Activated CD8-positive, alpha-beta memory T cell treated with anti-CD3 and anti-CD28 coated beads, Interleukin-2, amount 10 ng/mL, durations not matched to agents 7 days and 5 days (primary cell): ENCODE measurements around the gene DLG1. TPM values are rescaled to one million over a fixed set of nuclear protein-coding genes. Genes with fewer than 3 reads are reported as not detected.

ENCODE experiments used
- ATAC-seq: fragments of 150-1000 bp; cut with Tn5 transposase; one replicate; pipeline ENCODE4 v1.10.0; 2021; ENCODE audit warnings: moderate library complexity
- CTCF ChIA-PET: fragments of 350-600 bp; sonication (Branson Sonifier 250); formaldehyde crosslinking; loops from one replicate; lab custom pipeline; 2021; ENCODE audit warnings: antibody characterized with exemption; lab: Charles Lee
- DNase-seq: peaks from one replicate; pipeline ENCODE4 v3.0.0-alpha.2; 2020
- H3K27ac Mint-ChIP-seq: one replicate; pipeline ENCODE4 v1.8.0; 2021; ENCODE audit warnings: mild to moderate bottlenecking, mixed read lengths
- H3K27me3 Mint-ChIP-seq: one replicate; pipeline ENCODE4 v1.8.0; 2021; ENCODE audit warnings: mixed read lengths
- H3K36me3 Mint-ChIP-seq: one replicate; pipeline ENCODE4 v1.8.0; 2021; ENCODE audit warnings: mild to moderate bottlenecking, mixed read lengths
- H3K4me1 Mint-ChIP-seq: one replicate; pipeline ENCODE4 v1.8.0; 2021; ENCODE audit warnings: mixed read lengths
- H3K4me3 Mint-ChIP-seq: one replicate; pipeline ENCODE4 v1.8.0; 2021; ENCODE audit warnings: mild to moderate bottlenecking, moderate library complexity, mixed read lengths
- H3K9me3 Mint-ChIP-seq: one replicate; pipeline ENCODE4 v1.8.0; 2022; ENCODE audit warnings: low read depth, mixed read lengths
- total RNA-seq, 2 experiments: library from RNA; stranded (reverse); gene quantifications; one replicate each; pipeline ENCODE4 v1.2.3, GENCODE V29; 2021

The DLG1 gene
- total RNA-seq, 2 experiments from 2014 or later = 62.0 to 80.3 TPM

DNA sequence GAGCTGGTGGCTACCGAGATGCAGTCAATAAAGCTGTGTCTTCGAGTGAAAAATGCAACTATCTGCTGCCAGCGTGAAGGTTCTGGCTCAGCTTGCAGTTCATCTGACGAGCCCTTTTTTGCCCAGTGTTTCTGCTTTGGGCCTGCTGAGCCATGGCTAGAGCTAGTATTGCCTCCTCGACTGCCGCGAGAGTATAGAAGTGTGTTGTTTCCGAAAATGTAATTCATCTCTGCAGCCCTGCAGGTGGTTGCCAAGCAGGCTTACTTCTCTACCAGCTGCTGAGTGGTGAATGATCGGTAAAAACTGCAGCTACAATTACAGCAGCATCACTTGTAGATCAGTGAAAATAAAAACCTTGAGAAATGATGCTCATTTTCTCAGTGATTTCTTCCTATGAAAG is 114.8 kb downstream of the DLG1 start:
- Mint-ChIP-seq H3K4me3 (no peak overlapping the region), H3K27ac (no peak overlapping the region), H3K9me3 (no peaks in the 10 kb centered on the region), H3K4me1 (peaks cover 2% of the 10 kb centered on the region), H3K36me3 (no peaks in the 10 kb centered on the region), H3K27me3 (no peaks in the 10 kb centered on the region)
- no peak for ATAC-seq
- DNase-seq = no peak
- CTCF ChIA-PET = no interaction called here

DNA sequence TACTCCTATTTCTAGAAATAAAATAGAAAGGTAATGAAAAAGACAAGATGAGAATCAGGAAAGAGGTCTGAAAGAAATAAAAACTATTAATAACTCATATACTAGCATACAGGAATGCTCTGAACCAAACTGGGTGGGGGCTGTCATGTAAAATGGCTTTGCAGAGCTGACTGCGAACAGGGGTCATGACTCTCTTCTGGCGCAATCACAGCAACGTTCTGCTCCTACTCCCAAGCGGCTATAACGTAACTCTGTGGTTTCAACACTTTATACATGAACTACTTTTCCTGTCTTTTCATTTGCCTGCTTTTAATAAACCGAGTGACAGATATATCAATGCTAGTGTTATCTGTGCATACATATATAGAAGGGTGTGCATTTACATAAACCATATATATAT is 116.7 kb downstream of the DLG1 start:
- Mint-ChIP-seq H3K36me3 (peaks cover 1% of the 10 kb centered on the region), H3K9me3 (no peaks in the 10 kb centered on the region), H3K4me3 (no peak overlapping the region), H3K27ac (no peak overlapping the region), H3K27me3 (no peaks in the 10 kb centered on the region), H3K4me1 (peaks cover 2% of the 10 kb centered on the region)
- ATAC-seq (no peak), DNase-seq (no peak)
- CTCF ChIA-PET = no interaction called here

DNA sequence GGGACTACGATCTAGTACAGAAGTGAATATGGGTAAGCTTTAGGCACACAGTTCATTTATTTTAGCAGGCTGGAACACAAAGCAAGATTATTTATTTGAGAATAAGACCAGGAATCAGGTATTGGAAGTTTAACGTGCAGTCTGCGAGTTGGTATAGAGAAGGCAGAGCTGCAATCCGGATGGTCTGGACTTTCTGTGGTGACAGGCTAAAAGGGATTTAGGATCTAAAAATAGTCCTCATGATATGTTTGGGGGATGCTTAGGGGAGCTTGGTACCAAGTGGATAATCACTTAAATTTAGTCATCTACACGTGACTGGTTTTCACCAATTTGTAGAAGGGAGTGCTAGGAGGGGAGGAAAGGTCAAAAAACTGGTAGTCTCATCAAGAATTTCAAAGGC is 119.4 kb downstream of the DLG1 start:
- no peak overlapping the region for H3K27ac Mint-ChIP-seq
- H3K4me1 Mint-ChIP-seq = peaks cover 1% of the 10 kb centered on the region
- CTCF ChIA-PET = interaction anchor here (1.8 kb wide), 1 partner anchor 149 kb away, joined by 6 read pairs; the partner anchor contains the start of gene MELTF
- peaks cover 3% of the 10 kb centered on the region for H3K36me3 Mint-ChIP-seq
- no peak overlapping the region for H3K4me3 Mint-ChIP-seq
- DNase-seq (no peak), ATAC-seq (no peak)
- no peaks in the 10 kb centered on the region for H3K27me3 Mint-ChIP-seq
- H3K9me3 Mint-ChIP-seq = no peaks in the 10 kb centered on the region

DNA sequence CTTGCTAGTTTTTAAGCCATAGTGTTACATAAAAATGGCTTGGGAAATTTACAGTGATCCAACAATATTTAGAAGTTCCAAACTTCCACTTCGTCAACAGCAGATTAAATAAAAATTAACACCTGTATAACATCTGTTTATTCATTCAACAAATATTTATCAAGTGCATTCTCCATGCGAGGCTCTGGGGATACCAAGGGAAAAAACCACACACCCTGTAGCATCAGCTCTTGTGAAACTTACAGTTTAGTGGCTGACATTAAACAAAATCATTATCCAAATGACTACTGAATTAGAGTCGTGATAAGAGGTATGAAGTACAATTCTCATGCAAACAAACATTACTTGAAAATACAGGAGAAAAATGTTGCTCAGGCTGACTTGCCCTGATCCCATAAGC is 122.9 kb downstream of the DLG1 start:
- peaks cover 3% of the 10 kb centered on the region for H3K4me1 Mint-ChIP-seq
- H3K36me3 Mint-ChIP-seq = peaks cover 3% of the 10 kb centered on the region
- CTCF ChIA-PET = no interaction called here

DNA sequence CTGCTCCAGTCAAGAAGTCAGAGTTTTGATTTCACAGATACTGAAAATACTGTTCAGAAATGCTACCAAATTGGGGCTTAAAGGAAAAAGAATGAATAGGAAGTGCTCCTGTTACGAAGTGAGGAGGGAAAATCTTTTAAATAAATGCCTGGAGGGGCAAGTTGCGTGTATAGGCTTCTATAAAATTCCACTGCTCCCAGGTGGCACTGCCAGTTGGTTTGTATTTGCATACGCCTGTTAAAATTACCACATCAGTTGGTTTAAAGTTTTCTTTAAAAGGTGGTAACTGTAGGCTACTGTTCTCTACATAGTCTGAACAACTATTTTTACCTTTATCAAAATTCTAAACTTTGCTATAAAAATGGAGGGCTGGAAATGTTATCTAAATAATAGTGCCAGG is 123.5 kb downstream of the DLG1 start:
- H3K4me3 Mint-ChIP-seq = no peak overlapping the region
- CTCF ChIA-PET = no interaction called here
- H3K4me1 Mint-ChIP-seq = peaks cover 3% of the 10 kb centered on the region
- no peaks in the 10 kb centered on the region for H3K9me3 Mint-ChIP-seq
- no peak overlapping the region for H3K27ac Mint-ChIP-seq
- peaks cover 3% of the 10 kb centered on the region for H3K36me3 Mint-ChIP-seq
- DNase-seq = no peak
- H3K27me3 Mint-ChIP-seq = no peaks in the 10 kb centered on the region
- no peak for ATAC-seq

More for the DNA sequence above, 122.9 kb downstream of the DLG1 start:
- no peak for ATAC-seq
- Mint-ChIP-seq H3K9me3 (no peaks in the 10 kb centered on the region), H3K27me3 (no peaks in the 10 kb centered on the region), H3K4me3 (no peak overlapping the region), H3K27ac (no peak overlapping the region)
- DNase-seq = no peak

DNA sequence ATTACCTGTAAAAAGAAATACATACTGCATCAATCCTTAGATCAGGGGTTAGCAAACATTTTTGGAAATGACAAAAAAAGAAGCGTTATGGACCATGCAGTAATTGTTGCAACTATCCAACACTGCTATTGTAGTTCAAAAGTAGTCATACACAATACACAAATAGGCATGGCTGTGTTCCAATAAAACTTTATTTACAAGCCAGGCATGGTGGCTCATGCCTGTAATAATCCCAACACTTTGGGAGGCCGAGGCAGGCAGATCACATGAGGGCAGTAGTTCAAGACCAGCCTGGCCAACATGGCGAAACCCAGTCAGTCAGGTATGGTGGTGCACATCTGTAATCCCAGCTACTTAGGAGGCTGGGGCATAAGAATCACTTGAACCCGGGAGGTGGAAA is 124.8 kb downstream of the DLG1 start:
- peaks cover 3% of the 10 kb centered on the region for H3K36me3 Mint-ChIP-seq
- no peak for ATAC-seq
- CTCF ChIA-PET = interaction anchor here (1.2 kb wide), 1 partner anchor 49 kb away, joined by 3 read pairs; no protein-coding TSS in a partner anchor
- no peak overlapping the region for H3K27ac Mint-ChIP-seq
- H3K4me1 Mint-ChIP-seq = peaks cover 3% of the 10 kb centered on the region
- no peak overlapping the region for H3K4me3 Mint-ChIP-seq
- no peak for DNase-seq
- H3K27me3 Mint-ChIP-seq = no peaks in the 10 kb centered on the region
- H3K9me3 Mint-ChIP-seq = no peaks in the 10 kb centered on the region

DNA sequence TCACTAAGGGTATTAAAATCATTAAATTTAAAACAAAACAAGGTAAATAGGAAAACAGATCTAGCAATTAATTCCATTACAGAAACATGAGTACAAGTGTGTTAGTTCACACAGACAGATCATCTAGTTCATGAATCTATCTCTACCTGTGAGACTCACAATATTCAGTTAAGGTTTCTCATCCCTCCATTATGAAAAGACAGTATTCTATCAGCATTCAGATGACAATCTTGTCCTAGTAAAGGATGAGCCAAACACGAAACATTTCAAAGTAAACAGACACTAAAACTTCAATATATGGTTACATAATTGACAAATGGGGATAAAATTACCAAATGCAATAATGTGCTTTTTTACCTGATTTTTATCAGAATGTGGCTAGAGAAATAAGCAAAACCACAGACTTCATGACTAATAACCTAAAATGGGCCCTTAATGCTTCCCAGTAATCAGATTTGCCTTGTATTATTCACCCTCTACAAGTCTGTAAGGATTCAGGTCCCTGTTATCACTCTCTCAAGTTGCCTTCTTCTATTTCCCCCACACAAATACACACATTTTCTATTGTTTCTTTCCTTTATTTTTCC is 126.8 kb downstream of the DLG1 start:
- peaks cover 3% of the 10 kb centered on the region for H3K4me1 Mint-ChIP-seq
- no peaks in the 10 kb centered on the region for H3K27me3 Mint-ChIP-seq
- peaks cover 3% of the 10 kb centered on the region for H3K36me3 Mint-ChIP-seq
- no peaks in the 10 kb centered on the region for H3K9me3 Mint-ChIP-seq
- no peak for ATAC-seq
- no peak for DNase-seq
- no peak overlapping the region for H3K27ac Mint-ChIP-seq
- no peak overlapping the region for H3K4me3 Mint-ChIP-seq
- CTCF ChIA-PET = no interaction called here

DNA sequence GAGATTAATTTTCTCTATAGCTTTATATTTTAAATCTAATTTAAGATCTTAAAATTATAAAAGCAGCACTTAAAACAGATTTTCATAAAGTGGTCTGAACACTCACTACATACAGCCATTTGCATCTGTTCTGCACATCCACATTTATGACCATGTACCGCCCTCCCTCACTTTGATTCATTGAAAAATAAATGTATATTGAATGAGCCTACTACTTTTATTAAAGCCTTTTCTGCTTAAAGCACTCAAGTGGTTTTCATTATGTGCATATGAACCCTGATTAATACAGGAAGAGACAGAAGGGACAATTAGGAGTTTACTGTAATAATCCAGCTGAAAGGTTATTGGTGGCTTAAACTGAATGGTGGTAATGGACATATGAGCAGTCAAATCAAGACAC is 129.4 kb downstream of the DLG1 start:
- H3K36me3 Mint-ChIP-seq = peaks cover 4% of the 10 kb centered on the region
- no peaks in the 10 kb centered on the region for H3K9me3 Mint-ChIP-seq
- no peak for ATAC-seq
- H3K27ac Mint-ChIP-seq = no peak overlapping the region
- DNase-seq = no peak
- H3K4me3 Mint-ChIP-seq = no peak overlapping the region
- H3K4me1 Mint-ChIP-seq = peaks cover 2% of the 10 kb centered on the region
- H3K27me3 Mint-ChIP-seq = no peaks in the 10 kb centered on the region
- CTCF ChIA-PET = no interaction called here

DNA sequence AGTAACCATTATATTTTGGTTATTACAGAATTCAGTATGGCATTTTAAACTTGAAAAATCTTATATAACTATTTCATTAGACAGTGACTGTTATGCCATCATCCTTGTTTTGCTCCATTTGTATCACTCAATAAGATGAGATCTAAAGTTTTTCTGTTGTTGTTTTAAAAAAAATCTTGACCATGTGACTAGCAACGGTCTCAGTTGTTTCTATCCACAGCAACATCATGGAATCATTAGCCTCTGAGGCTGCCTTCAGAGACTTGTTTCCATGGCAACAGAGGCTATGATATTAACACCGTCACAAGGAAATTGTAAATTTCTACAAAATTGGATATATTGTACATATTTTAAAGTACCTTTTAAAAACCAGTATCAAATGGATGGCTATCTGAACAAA is 129.8 kb downstream of the DLG1 start:
- Mint-ChIP-seq H3K27ac (no peak overlapping the region), H3K27me3 (no peaks in the 10 kb centered on the region), H3K36me3 (peaks cover 5% of the 10 kb centered on the region), H3K4me3 (no peak overlapping the region), H3K9me3 (no peaks in the 10 kb centered on the region), H3K4me1 (peaks cover 2% of the 10 kb centered on the region)
- no peak for DNase-seq
- CTCF ChIA-PET = no interaction called here
- no peak for ATAC-seq

DNA sequence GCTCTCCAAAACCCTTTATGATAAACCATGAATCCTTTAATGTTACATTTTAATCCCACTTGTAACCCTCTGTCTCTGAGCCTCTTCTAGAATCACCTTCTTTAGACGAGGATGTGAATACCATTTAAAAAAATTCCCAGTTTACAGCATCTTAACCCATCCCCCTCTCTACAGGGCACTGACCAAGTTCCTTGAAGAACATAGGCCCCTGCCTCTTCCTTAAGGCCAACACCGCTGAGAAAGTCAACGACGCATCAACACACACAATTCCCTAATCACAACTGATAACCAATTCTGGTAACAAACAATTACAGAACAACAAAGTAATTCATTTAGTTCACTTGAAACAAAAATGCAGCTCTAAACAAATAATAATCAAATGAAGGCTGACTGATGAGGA is 130.3 kb downstream of the DLG1 start:
- H3K27ac Mint-ChIP-seq = no peak overlapping the region
- CTCF ChIA-PET = no interaction called here
- no peak overlapping the region for H3K4me3 Mint-ChIP-seq
- peaks cover 4% of the 10 kb centered on the region for H3K4me1 Mint-ChIP-seq
- ATAC-seq = no peak
- peaks cover 8% of the 10 kb centered on the region for H3K36me3 Mint-ChIP-seq
- no peak for DNase-seq
- no peaks in the 10 kb centered on the region for H3K27me3 Mint-ChIP-seq
- H3K9me3 Mint-ChIP-seq = no peaks in the 10 kb centered on the region

DNA sequence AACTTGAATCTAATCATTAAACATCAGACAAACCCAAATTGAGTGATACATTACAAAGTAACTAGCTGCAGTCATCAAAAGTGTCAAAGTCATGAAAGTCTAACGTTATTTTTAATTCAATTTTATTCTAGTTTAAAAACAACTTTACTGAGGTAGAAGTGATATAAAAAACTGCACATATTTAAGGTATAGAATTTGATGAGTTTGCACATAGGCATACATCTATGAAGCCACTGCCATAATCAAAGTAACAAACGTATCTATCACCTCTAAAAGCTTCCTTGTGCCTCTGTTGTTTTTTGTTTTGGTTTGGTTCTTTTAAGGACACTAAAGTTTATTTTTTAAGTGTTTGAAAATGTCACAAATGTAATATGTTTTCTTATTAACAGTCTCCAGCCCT is 130.9 kb downstream of the DLG1 start:
- ATAC-seq (no peak), DNase-seq (no peak)
- Mint-ChIP-seq H3K27me3 (no peaks in the 10 kb centered on the region), H3K4me1 (peaks cover 4% of the 10 kb centered on the region), H3K9me3 (no peaks in the 10 kb centered on the region), H3K36me3 (peaks cover 12% of the 10 kb centered on the region), H3K4me3 (no peak overlapping the region), H3K27ac (no peak overlapping the region)
- CTCF ChIA-PET = no interaction called here

DNA sequence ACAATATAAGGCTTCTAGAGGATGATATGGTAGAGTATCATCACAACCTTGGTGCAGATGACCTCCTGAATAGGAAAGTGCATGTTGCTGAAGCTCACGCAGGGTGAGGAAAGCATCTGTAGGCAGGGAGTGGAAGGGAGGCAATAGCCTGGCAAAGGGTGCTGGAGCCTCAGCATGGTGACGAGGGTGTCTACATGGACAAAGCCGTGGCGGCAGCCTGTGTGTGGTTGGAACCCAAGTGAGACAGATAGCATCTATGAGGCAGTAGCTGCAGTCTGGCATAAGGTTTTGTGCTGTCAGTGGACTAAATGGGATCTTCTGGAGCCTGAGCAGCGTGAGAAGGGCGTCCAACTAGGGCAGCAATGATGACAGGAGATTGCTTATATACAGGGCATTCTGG is 132.5 kb downstream of the DLG1 start:
- Mint-ChIP-seq H3K36me3 (peaks cover 12% of the 10 kb centered on the region), H3K4me1 (peaks cover 1% of the 10 kb centered on the region), H3K27me3 (no peaks in the 10 kb centered on the region), H3K27ac (no peak overlapping the region), H3K4me3 (no peak overlapping the region), H3K9me3 (no peaks in the 10 kb centered on the region)
- DNase-seq = no peak
- ATAC-seq = no peak
- CTCF ChIA-PET = no interaction called here

DNA sequence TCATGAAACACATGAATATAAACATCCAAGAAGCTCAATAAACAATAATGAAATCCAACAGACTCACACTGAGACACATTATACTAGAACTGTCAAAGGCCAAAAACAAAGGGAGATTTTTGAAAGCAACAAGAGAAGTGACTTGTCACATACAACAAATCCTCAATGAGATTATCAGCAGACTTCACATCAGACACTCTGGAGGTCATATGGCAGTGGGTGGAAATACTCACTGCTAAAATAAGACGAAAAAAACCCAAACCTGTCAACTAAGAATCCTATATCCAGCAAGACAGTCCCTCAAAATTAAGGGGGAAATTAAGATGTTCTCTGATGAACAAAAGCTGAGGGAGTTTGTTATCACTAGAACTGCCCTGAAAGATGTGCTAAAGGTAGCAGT is 143.4 kb downstream of the DLG1 start:
- no peak overlapping the region for H3K4me3 Mint-ChIP-seq
- CTCF ChIA-PET = no interaction called here
- H3K9me3 Mint-ChIP-seq = peaks cover 24% of the 10 kb centered on the region
- peaks cover 44% of the 10 kb centered on the region for H3K36me3 Mint-ChIP-seq
- H3K4me1 Mint-ChIP-seq = no peaks in the 10 kb centered on the region
- no peak overlapping the region for H3K27ac Mint-ChIP-seq
- H3K27me3 Mint-ChIP-seq = no peaks in the 10 kb centered on the region
- ATAC-seq (no peak), DNase-seq (no peak)

DNA sequence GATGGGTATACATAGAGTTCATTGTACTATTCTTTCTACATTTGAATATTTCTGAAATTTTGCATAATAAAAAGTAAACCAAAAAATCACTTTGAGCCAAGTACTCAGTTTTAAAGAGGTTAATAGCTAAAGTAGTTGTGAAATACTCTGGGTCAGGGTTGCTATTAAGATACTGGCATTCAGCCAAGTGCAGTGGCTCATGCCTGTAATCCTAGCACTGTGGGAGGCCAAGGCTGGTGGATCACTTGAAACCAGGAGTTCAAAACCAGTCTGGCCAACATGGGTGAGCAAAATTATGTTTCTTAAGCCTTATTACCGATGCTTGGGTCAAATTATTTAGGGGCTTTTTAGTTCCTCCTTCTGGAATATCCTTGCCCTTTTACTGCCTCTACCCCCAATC is 146.8 kb downstream of the DLG1 start:
- Mint-ChIP-seq H3K4me1 (peaks cover 2% of the 10 kb centered on the region), H3K27me3 (no peaks in the 10 kb centered on the region), H3K27ac (no peak overlapping the region), H3K36me3 (peaks cover 39% of the 10 kb centered on the region), H3K4me3 (no peak overlapping the region), H3K9me3 (peaks cover 17% of the 10 kb centered on the region)
- CTCF ChIA-PET = interaction anchor here (0.9 kb wide), 1 partner anchor 122 kb away, joined by 3 read pairs; the partner anchor contains the start of gene MELTF
- ATAC-seq = no peak
- no peak for DNase-seq

DNA sequence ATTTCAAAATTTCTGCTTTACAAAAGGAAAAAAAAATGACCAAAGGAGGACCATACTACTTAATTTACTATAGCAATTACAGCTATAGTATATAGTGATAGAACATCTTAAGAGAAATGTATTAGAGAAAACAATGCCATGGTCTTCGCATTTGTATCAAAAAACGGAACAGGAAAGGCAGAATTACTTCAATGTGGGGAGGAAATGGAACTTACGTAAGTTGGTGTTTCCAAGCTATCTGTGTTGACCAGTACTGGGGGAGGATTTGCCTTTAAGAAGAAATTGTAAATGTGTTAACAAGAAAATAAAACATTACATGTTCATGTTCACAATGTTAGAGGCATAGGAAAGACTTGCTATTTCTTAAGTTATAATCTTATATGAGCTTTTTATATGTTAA is 148.9 kb downstream of the DLG1 start:
- CTCF ChIA-PET = no interaction called here
- no peaks in the 10 kb centered on the region for H3K27me3 Mint-ChIP-seq
- no peak overlapping the region for H3K4me3 Mint-ChIP-seq
- peaks cover 3% of the 10 kb centered on the region for H3K9me3 Mint-ChIP-seq
- ATAC-seq = no peak
- H3K4me1 Mint-ChIP-seq = peaks cover 2% of the 10 kb centered on the region
- no peak for DNase-seq
- peaks cover 29% of the 10 kb centered on the region for H3K36me3 Mint-ChIP-seq
- H3K27ac Mint-ChIP-seq = no peak overlapping the region
